Measurements from ENCODE around the gene NINL. TPM values are rescaled to one million over a fixed set of nuclear protein-coding genes. Genes with fewer than 3 reads are reported as not detected.

NINL gene
- total and polyA plus RNA-seq, 2 of the 4 experiments (the other 2 are of a cell fraction) = 3.0 to 10.4 TPM

GRCh38 chr20:25490656-25491445 is 94.5 kb downstream of the NINL start:
- Histone ChIP-seq H2AK9ac (replicated peaks; ENCODE audit: low read depth, low read length, poor library complexity) (no peak overlapping the region), H2BK120ac (ENCODE audit: low read depth, low read length) (no peak overlapping the region), H3K27me3 (ENCODE audit: control insufficient read depth, insufficient read depth, low read length) (no peaks in the 10 kb centered on the region), H3K4me3 (ENCODE audit: insufficient read depth, low read depth, low read length) (no peak overlapping the region), H3K23ac (ENCODE audit: low read depth, low read length) (no peak overlapping the region), H3K79me1 (ENCODE audit: low read depth in 1 of 2, low read length in 2 of 2) (no peaks in the 10 kb centered on the region), H3K18ac (ENCODE audit: low read depth, low read length) (no peak overlapping the region), H4K20me1 (ENCODE audit: insufficient read depth, low read length) (no peaks in the 10 kb centered on the region), H3K4me1 (ENCODE audit: control insufficient read depth, insufficient read depth, low read length) (peaks cover 3% of the 10 kb centered on the region), H2BK20ac (ENCODE audit: low read depth, low read length) (no peak overlapping the region), H3K9ac (ENCODE audit: low read depth, low read length) (no peak overlapping the region), H4K91ac (ENCODE audit: insufficient read depth, low read depth, low read length) (no peak overlapping the region), H2BK5ac (ENCODE audit: low read depth, low read length, poor library complexity, severe bottlenecking) (no peak overlapping the region), H3K9me3 (ENCODE audit: control insufficient read depth, insufficient read depth, low read length) (no peaks in the 10 kb centered on the region), H2BK15ac (ENCODE audit: low read depth, low read length) (no peak overlapping the region), H3K4me2 (ENCODE audit: low read depth, low read length) (no peak overlapping the region), H3K56ac (ENCODE audit: extremely low read depth, insufficient read depth, low read length) (no peak overlapping the region), H2AK5ac (ENCODE audit: low read depth, low read length) (no peak overlapping the region), H3K9me1 (ENCODE audit: insufficient read depth, low read length) (peaks cover 4% of the 10 kb centered on the region; the same call in 1 of the 2 replicates), H4K8ac (ENCODE audit: low read depth in 2 of 2, low read length in 2 of 2) (no peak overlapping the region), H3K14ac (replicated peaks; ENCODE audit: low read depth, low read length) (no peak overlapping the region), H3K36me3 (ENCODE audit: control insufficient read depth, insufficient read depth, low read length) (peaks cover 32% of the 10 kb centered on the region), H3K4ac (ENCODE audit: low read depth, low read length) (no peak overlapping the region), H3K27ac (ENCODE audit: insufficient read depth, low read length) (no peak overlapping the region), H2AFZ (replicated peaks; ENCODE audit: low read length, poor library complexity) (peak overlapping the region; percentile 33), H4K5ac (ENCODE audit: low read depth, low read length) (no peak overlapping the region)
- ATAC-seq (ENCODE audit: low read depth) (no peak), DNase-seq (no peak)
- no TSS peak for BruUV-seq (replicated peaks)
- TF ChIP-seq USF2 (IDR thresholded peaks at IDR 0.05; ENCODE audit: low read depth, low read length) (no peak), CEBPB (IDR thresholded peaks at IDR 0.05; ENCODE audit: low read depth, low read length) (no peak), MAZ (IDR thresholded peaks at IDR 0.05; ENCODE audit: borderline replicate concordance, low read depth, low read length) (no peak), NFE2L2 (IDR thresholded peaks at IDR 0.05; ENCODE audit: low read depth, low read length) (no peak), ELK1 (IDR thresholded peaks at IDR 0.05; ENCODE audit: borderline replicate concordance, low read depth, low read length) (no peak), SMC3 (IDR thresholded peaks at IDR 0.05; ENCODE audit: low read depth, low read length) (no peak), RFX5 (IDR thresholded peaks at IDR 0.05; ENCODE audit: low read depth, low read length) (no peak), CTCF (conservative IDR thresholded peaks at IDR 0.05; ENCODE audit: low read depth, low read length) (no peak), BHLHE40 (IDR thresholded peaks at IDR 0.05; ENCODE audit: low read depth, low read length) (no peak), CHD1 (IDR thresholded peaks at IDR 0.05; ENCODE audit: low read depth, low read length) (no peak), MXI1 (IDR thresholded peaks at IDR 0.05; ENCODE audit: borderline replicate concordance, low read depth, low read length) (no peak), MAFK (IDR thresholded peaks at IDR 0.05; ENCODE audit: low read depth, low read length) (no peak)
- dilution Hi-C loops (cut with HindIII; ENCODE audit: low sequenced_read_pairs, unreplicated experiment) (no loop called here), intact Hi-C loops (cut with micrococcal nuclease) (no loop called here), in situ Hi-C loops (cut with MboI; ENCODE audit: low sequenced_read_pairs) (no loop called here)
- WGBS, 2 experiments (ENCODE audit: extremely low coverage in 2 of 2, insufficient read length in 1 of 2) = 95% methylated on average over 8 of the region's 15 CpGs; no CpG with 5 or more reads in 1 of the 2 experiments
- POLR2A ChIA-PET (ENCODE audit: unreplicated experiment) = no interaction called here
- CTCF ChIA-PET = no interaction called here
